ENCODE data around the gene FGF12.

- TF ChIP-seq CTCF (IDR thresholded peaks at IDR 0.05): no peak
- no peak for TF ChIP-seq POLR2A (IDR thresholded peaks at IDR 0.05)
These were observed 230.3 kb downstream of the FGF12 start for GRCh38 chr3:192496905-192497587.
